GM23338 (cell line): ENCODE results near the gene NFATC1. TPM values are rescaled to one million over a fixed set of nuclear protein-coding genes. Genes with fewer than 3 reads are reported as not detected.

Experiments
- ATAC-seq: fragments of 200-7000 bp; cut with Tn5 transposase; 3 replicates; pipeline ENCODE4 v1.9.1; 2020
- DNase-seq: peaks from one replicate; pipeline ENCODE4 v3.0.0-alpha.2; 2015; ENCODE audit warnings: low spot score
- H2AFZ ChIP-seq: fragments of 200-600 bp; sonication (generic); 2 replicates; pipeline ENCODE4 v1.8.0; 2016; ENCODE audit warnings: antibody characterized with exemption, mild to moderate bottlenecking, moderate library complexity
- H3F3A ChIP-seq: fragments of 200-600 bp; sonication (generic); replicated peaks from 2 replicates; pipeline ENCODE4 v1.8.0; 2017; ENCODE audit warnings: antibody characterized with exemption, mixed run types, low read depth
- H3K27ac ChIP-seq: fragments of 200-600 bp; sonication (generic); 2 replicates; pipeline ENCODE4 v1.6.1; 2016; ENCODE audit warnings: low read depth
- H3K27me3 ChIP-seq: fragments of 200-600 bp; sonication (generic); 2 replicates; pipeline ENCODE4 v1.8.0; 2016; ENCODE audit warnings: mild to moderate bottlenecking, mixed run types, moderate library complexity; ENCODE audit not compliant: insufficient read depth
- H3K36me3 ChIP-seq: fragments of 200-600 bp; sonication (generic); 2 replicates; pipeline ENCODE4 v1.8.0; 2016; ENCODE audit warnings: mild to moderate bottlenecking; ENCODE audit not compliant: insufficient read depth
- H3K4me1 ChIP-seq: fragments of 200-600 bp; sonication (generic); 2 replicates; pipeline ENCODE4 v1.8.0; 2016; ENCODE audit warnings: mild to moderate bottlenecking, moderate library complexity; ENCODE audit not compliant: insufficient read depth
- H3K4me2 ChIP-seq: fragments of 200-600 bp; sonication (generic); 2 replicates; pipeline ENCODE4 v1.7.1; 2017; ENCODE audit warnings: mixed run types
- H3K4me3 ChIP-seq: fragments of 200-600 bp; sonication (generic); 2 replicates; pipeline ENCODE4 v1.6.1; 2016; ENCODE audit warnings: mixed run types
- H3K79me2 ChIP-seq: fragments of 200-600 bp; sonication (generic); replicated peaks from 2 replicates; pipeline ENCODE4 v1.8.0; 2017; ENCODE audit warnings: mild to moderate bottlenecking; ENCODE audit not compliant: insufficient read depth
- H3K9me2 ChIP-seq: fragments of 200-600 bp; sonication (generic); 2 replicates; pipeline ENCODE4 v1.8.0; 2017; ENCODE audit not compliant: insufficient read depth
- H4K20me1 ChIP-seq: fragments of 200-600 bp; sonication (generic); replicated peaks from 2 replicates; pipeline ENCODE4 v1.8.0; 2017; ENCODE audit warnings: mild to moderate bottlenecking; ENCODE audit not compliant: insufficient read depth
- H3K27ac Mint-ChIP-seq: 2 replicates; pipeline ENCODE4 v1.8.0; 2020; ENCODE audit warnings: inconsistent platforms, mild to moderate bottlenecking, moderate library complexity, mixed read lengths
- H3K27me3 Mint-ChIP-seq: 3 replicates; pipeline ENCODE4 v1.8.0; 2022; ENCODE audit warnings: low read depth, mild to moderate bottlenecking, moderate library complexity, mixed read lengths, inconsistent platforms; ENCODE audit not compliant: insufficient read depth, poor library complexity
- H3K36me3 Mint-ChIP-seq: 3 replicates; pipeline ENCODE4 v1.8.0; 2021; ENCODE audit warnings: low read depth, mild to moderate bottlenecking, inconsistent platforms, moderate library complexity, mixed read lengths
- H3K4me1 Mint-ChIP-seq: 3 replicates; pipeline ENCODE4 v1.8.0; 2020; ENCODE audit warnings: mild to moderate bottlenecking, inconsistent platforms, mixed read lengths
- H3K4me3 Mint-ChIP-seq: 3 replicates; pipeline ENCODE4 v1.8.0; 2021; ENCODE audit warnings: moderate library complexity, mild to moderate bottlenecking, inconsistent platforms, mixed read lengths
- H3K9me3 Mint-ChIP-seq: 3 replicates; pipeline ENCODE4 v1.8.0; 2020; ENCODE audit warnings: moderate library complexity, mild to moderate bottlenecking, inconsistent platforms, mixed read lengths
- CREB1 ChIP-seq: fragments of 250-450 bp; sonication (Bioruptor Pico); IDR thresholded peaks from 2 replicates; pipeline ENCODE4 v1.5.0; 2020; ENCODE audit warnings: low read depth, mild to moderate bottlenecking, moderate library complexity
- CTCF ChIP-seq, 2 experiments: fragments of 200-600 bp in 1 of 2; sonication (generic) in 1 of 2; conservative IDR thresholded peaks; 2 replicates each; pipeline versions ENCODE4 v1.5.1 to v1.6.1; 2016 to 2017; ENCODE audit warnings: antibody characterized with exemption in 2 of 2, low read depth in 2 of 2, mild to moderate bottlenecking in 2 of 2, moderate library complexity in 1 of 2
- ETS1 ChIP-seq: IDR thresholded peaks from 2 replicates; pipeline ENCODE4 v1.6.1; 2016; ENCODE audit warnings: antibody characterized with exemption
- EZH2 ChIP-seq: fragments of 200-600 bp; sonication (generic); IDR thresholded peaks from one replicate; pipeline ENCODE4 v1.8.0; 2017; ENCODE audit warnings: antibody characterized with exemption, mild to moderate bottlenecking, low read depth; ENCODE audit not compliant: unreplicated experiment
- EZH2phosphoT487 ChIP-seq: fragments of 200-600 bp; sonication (generic); IDR thresholded peaks from one replicate; pipeline ENCODE4 v1.8.1; 2018; ENCODE audit warnings: antibody characterized with exemption; ENCODE audit not compliant: unreplicated experiment
- JUNB ChIP-seq: IDR thresholded peaks from one replicate; pipeline ENCODE4 v1.6.1; 2016; ENCODE audit warnings: antibody characterized with exemption; ENCODE audit not compliant: unreplicated experiment
- NANOG ChIP-seq: IDR thresholded peaks from 2 replicates; pipeline ENCODE4 v1.6.1; 2016; ENCODE audit warnings: antibody characterized with exemption, borderline replicate concordance
- POLR2AphosphoS5 ChIP-seq: IDR thresholded peaks from 2 replicates; pipeline ENCODE4 v1.6.1; 2016; ENCODE audit warnings: antibody characterized with exemption, low read depth
- REST ChIP-seq: IDR thresholded peaks from one replicate; pipeline ENCODE4 v1.6.1; 2018; ENCODE audit warnings: antibody characterized with exemption; ENCODE audit not compliant: unreplicated experiment
- STAT1 ChIP-seq: IDR thresholded peaks from one replicate; pipeline ENCODE4 v1.6.1; 2016; ENCODE audit warnings: antibody characterized with exemption; ENCODE audit not compliant: unreplicated experiment
- ZNF114 ChIP-seq: fragments of 250-450 bp; sonication (Bioruptor Pico); IDR thresholded peaks from 2 replicates; pipeline ENCODE4 v1.5.0; 2020; ENCODE audit warnings: mild to moderate bottlenecking, moderate library complexity
- ZNF331 ChIP-seq: fragments of 250-450 bp; sonication (Bioruptor Pico); IDR thresholded peaks from 2 replicates; pipeline ENCODE4 v1.5.0; 2020; ENCODE audit warnings: low read depth, mild to moderate bottlenecking, moderate library complexity
- ZNF462 ChIP-seq: fragments of 250-450 bp; sonication (Bioruptor Pico); IDR thresholded peaks from 2 replicates; pipeline ENCODE4 v1.5.0; 2020; ENCODE audit warnings: mild to moderate bottlenecking, moderate library complexity
- polyA plus RNA-seq: library from polyadenylated mRNA; unstranded; fragments of >200 nt; fragmentation: Nextera tagmentation; extraction: Ambion mirVana; gene quantifications from 2 replicates; pipeline ENCODE4 v1.2.1, GENCODE V29; 2016
- total RNA-seq: library from RNA; depleted of rRNA; stranded (reverse); fragments of >200 nt; shearing (Covaris generic); gene quantifications from 2 replicates; pipeline ENCODE4 v1.2.3, GENCODE V29; 2014

The NFATC1 gene
- total and polyA plus RNA-seq, 2 experiments from 2014 or later, result 3.9 to 6.4 TPM

- Histone ChIP-seq H3K4me3 (no peak overlapping the region), H3K4me2 (no peak overlapping the region), H3K36me3 (no peaks in the 10 kb centered on the region), H2AFZ (no peak overlapping the region), H3F3A (no peaks in the 10 kb centered on the region), H3K27ac (no peak overlapping the region), H3K4me1 (no peaks in the 10 kb centered on the region), H4K20me1 (no peaks in the 10 kb centered on the region), H3K27me3 (no peaks in the 10 kb centered on the region), H3K9me2 (no peaks in the 10 kb centered on the region), H3K79me2 (no peaks in the 10 kb centered on the region)
- no peak overlapping the region for H3K4me3 Mint-ChIP-seq
- peaks cover 4% of the 10 kb centered on the region for H3K27me3 Mint-ChIP-seq
- DNase-seq (no peak), ATAC-seq (no peak)
- H3K36me3 Mint-ChIP-seq, result no peaks in the 10 kb centered on the region
- H3K9me3 Mint-ChIP-seq, result no peaks in the 10 kb centered on the region
- no peak overlapping the region for H3K27ac Mint-ChIP-seq
- TF ChIP-seq JUNB (no peak), ETS1 (no peak), NANOG (no peak), ZNF114 (CRISPR knock-in tag) (no peak), EZH2phosphoT487 (no peak), EZH2 (no peak), ZNF331 (CRISPR knock-in tag) (no peak), CTCF (conservative IDR thresholded peaks at IDR 0.05; ENCODE audit: low read depth in 2 of 2) (no peak), STAT1 (no peak), CREB1 (CRISPR knock-in tag) (no peak), ZNF462 (CRISPR knock-in tag) (no peak), REST (no peak), POLR2AphosphoS5 (no peak)
- H3K4me1 Mint-ChIP-seq, result no peaks in the 10 kb centered on the region
Observed at GRCh38 chr18:79549638-79550000, 153.9 kb downstream of the NFATC1 start.
